PC-3 (cell line): Measurements from ENCODE around the gene FXYD3. TPM values are rescaled to one million over a fixed set of nuclear protein-coding genes. Genes with fewer than 3 reads are reported as not detected.

ENCODE experiments used
- ATAC-seq: fragments of 200-7000 bp; cut with Tn5 transposase; 2 replicates; pipeline ENCODE4 v1.9.1; 2020; ENCODE audit warnings: mild to moderate bottlenecking, moderate library complexity
- BruUV-seq: library from RNA; stranded (reverse); fragments of 400-500 nt; replicated peaks from 2 replicates; lab custom pipeline; 2021; lab: Mats Ljungman, UMichigan
- CTCF ChIA-PET: fragments of 300-600 bp; sonication (Branson Sonifier 250); formaldehyde crosslinking; loops from one replicate; lab custom pipeline; 2022; ENCODE audit warnings: antibody characterized with exemption; lab: Charles Lee
- POLR2A ChIA-PET: fragments of 300-600 bp; sonication (Branson Sonifier 250); formaldehyde crosslinking; loops from one replicate; lab custom pipeline; 2022; ENCODE audit warnings: antibody characterized with exemption; ENCODE audit not compliant: unreplicated experiment; lab: Charles Lee
- DNase-seq: peaks from one replicate; pipeline ENCODE4 v3.0.0-alpha.2; 2015
- H2AFZ ChIP-seq: fragments of 300-600 bp; sonication (generic); 2 replicates; pipeline ENCODE4 v1.6.0; 2016; ENCODE audit warnings: antibody characterized with exemption, low read length
- H3F3A ChIP-seq: fragments of 300-600 bp; sonication (generic); one replicate; pipeline ENCODE4 v1.6.0; 2017; ENCODE audit warnings: antibody characterized with exemption, low read length, control low read depth, mild to moderate bottlenecking; ENCODE audit not compliant: unreplicated experiment
- H3K27ac ChIP-seq: fragments of 300-600 bp; sonication (generic); 2 replicates; pipeline ENCODE4 v1.5.1; 2016; ENCODE audit warnings: mild to moderate bottlenecking, low read length
- H3K27me3 ChIP-seq: fragments of 300-600 bp; sonication (generic); 2 replicates; pipeline ENCODE4 v1.6.1; 2016; ENCODE audit warnings: low read length, mixed read lengths
- H3K36me3 ChIP-seq: fragments of 300-600 bp; sonication (generic); 2 replicates; pipeline ENCODE4 v1.6.1; 2016; ENCODE audit warnings: low read depth, mixed run types, low read length, mixed read lengths
- H3K4me1 ChIP-seq: fragments of 300-600 bp; sonication (generic); 2 replicates; pipeline ENCODE4 v1.5.1; 2016; ENCODE audit warnings: low read length; ENCODE audit not compliant: insufficient read depth
- H3K4me2 ChIP-seq: fragments of 300-600 bp; sonication (generic); 2 replicates; pipeline ENCODE4 v1.6.0; 2016; ENCODE audit warnings: low read length
- H3K4me3 ChIP-seq: fragments of 300-600 bp; sonication (generic); 2 replicates; pipeline ENCODE4 v1.5.1; 2016; ENCODE audit warnings: mild to moderate bottlenecking, low read length, mixed read lengths
- H3K79me2 ChIP-seq: fragments of 300-600 bp; sonication (generic); 2 replicates; pipeline ENCODE4 v1.6.1; 2017; ENCODE audit warnings: low read length, mixed read lengths
- H3K9ac ChIP-seq: fragments of 300-600 bp; sonication (generic); 2 replicates; pipeline ENCODE4 v1.6.0; 2016; ENCODE audit warnings: mild to moderate bottlenecking, low read length
- H3K9me2 ChIP-seq: fragments of 300-600 bp; sonication (generic); replicated peaks from 2 replicates; pipeline ENCODE4 v1.6.1; 2016; ENCODE audit warnings: mixed run types, low read length, mixed read lengths
- H3K9me3 ChIP-seq: fragments of 300-600 bp; sonication (generic); 2 replicates; pipeline ENCODE4 v1.6.1; 2016; ENCODE audit warnings: low read length, mixed read lengths
- H4K20me1 ChIP-seq: fragments of 300-600 bp; sonication (generic); 2 replicates; pipeline ENCODE4 v1.6.1; 2016; ENCODE audit warnings: low read length, mixed read lengths
- CTCF ChIP-seq: fragments of 300-600 bp; sonication (generic); conservative IDR thresholded peaks from 2 replicates; pipeline ENCODE4 v1.5.1; 2017; ENCODE audit warnings: antibody characterized with exemption, low read depth, mild to moderate bottlenecking, low read length
- EZH2 ChIP-seq: fragments of 300-600 bp; sonication (generic); IDR thresholded peaks from one replicate; pipeline ENCODE4 v1.6.1; 2017; ENCODE audit warnings: antibody characterized with exemption, mild to moderate bottlenecking, low read length; ENCODE audit not compliant: unreplicated experiment
- EZH2phosphoT487 ChIP-seq: fragments of 300-600 bp; sonication (generic); IDR thresholded peaks from 2 replicates; pipeline ENCODE4 v1.6.1; 2018; ENCODE audit warnings: mild to moderate bottlenecking, antibody characterized with exemption, low read length, borderline replicate concordance
- intact Hi-C: fragments of 100-400 bp; cut with micrococcal nuclease; formaldehyde crosslinking; loops from 2 replicates; pipeline ENCODE4 v1.9.0; 2023
- total RNA-seq: library from RNA; depleted of rRNA; stranded (reverse); fragments of >200 nt; gene quantifications from 2 replicates; pipeline ENCODE4 v1.2.3, GENCODE V29; 2014

The FXYD3 gene
- total RNA-seq, 1 experiment from 2014 or later, result 61.6 TPM

- Histone ChIP-seq H3K27me3 (no peaks in the 10 kb centered on the region), H3K4me1 (peaks cover under 1% of the 10 kb centered on the region; the same call in 1 of the 2 replicates), H3K9me3 (no peaks in the 10 kb centered on the region), H3F3A (no peaks in the 10 kb centered on the region), H3K9ac (no peak overlapping the region), H3K36me3 (no peaks in the 10 kb centered on the region), H3K27ac (no peak overlapping the region), H3K9me2 (no peaks in the 10 kb centered on the region), H3K79me2 (no peaks in the 10 kb centered on the region), H3K4me2 (no peak overlapping the region), H3K4me3 (no peak overlapping the region), H4K20me1 (no peaks in the 10 kb centered on the region), H2AFZ (no peak overlapping the region)
- TF ChIP-seq EZH2, result no peak
- ChIA-PET CTCF (no interaction called here), POLR2A (no interaction called here)
- DNase-seq (no peak), ATAC-seq (no peak)
- BruUV-seq, result no TSS peak
- intact Hi-C loops, result no loop called here
Observed at GRCh38 chr19:35073941-35074340, 41.7 kb upstream of the FXYD3 start.

DNA sequence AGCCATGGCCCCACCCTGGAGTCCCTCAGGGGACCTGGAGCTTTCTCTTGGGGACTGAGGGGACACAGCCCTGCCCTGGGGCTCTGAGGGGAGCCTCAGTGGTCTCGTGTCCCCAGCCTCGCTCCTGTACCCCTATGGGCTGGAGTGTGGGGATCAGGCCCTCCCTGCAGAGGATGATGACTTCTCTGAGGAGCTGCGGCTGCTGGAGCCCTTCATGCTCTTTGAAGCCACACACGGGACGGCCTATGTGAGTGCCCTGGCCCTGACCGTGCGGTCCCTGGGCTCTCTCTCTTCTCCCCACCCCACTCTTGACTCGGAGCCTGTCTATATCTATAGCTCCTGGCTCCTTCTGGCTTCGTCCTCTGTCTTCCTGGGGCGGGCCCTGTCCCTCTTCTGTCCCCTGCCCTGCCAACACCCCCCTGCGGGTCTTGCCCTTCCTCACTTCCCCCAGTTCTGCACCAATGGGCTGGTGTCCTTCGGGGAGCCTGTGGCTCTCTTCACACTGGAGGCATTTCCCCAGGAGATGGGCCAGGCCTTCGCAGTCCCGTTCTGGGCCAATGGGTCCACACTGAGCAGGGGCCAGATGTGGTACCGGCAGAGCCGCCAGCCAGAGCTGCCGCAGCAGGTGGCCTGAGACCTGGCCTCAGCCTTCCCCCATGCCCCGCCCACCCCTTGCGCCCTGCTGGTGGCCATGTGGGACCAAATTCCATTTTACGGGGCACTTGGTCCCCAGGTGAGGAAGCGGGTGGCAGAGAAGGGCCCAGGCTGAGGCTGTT is 41.0 kb upstream of the FXYD3 start:
- BruUV-seq, result no TSS peak
- H3K4me1 ChIP-seq, result no peaks in the 10 kb centered on the region
- H3K27me3 ChIP-seq, result no peaks in the 10 kb centered on the region
- DNase-seq, result no peak
- H3K27ac ChIP-seq, result no peak overlapping the region
- H3K9ac ChIP-seq, result no peak overlapping the region
- ChIA-PET CTCF (no interaction called here), POLR2A (no interaction called here)
- TF ChIP-seq EZH2phosphoT487 (no peak), EZH2 (no peak), CTCF (no peak)
- H2AFZ ChIP-seq, result no peak overlapping the region
- no peaks in the 10 kb centered on the region for H3F3A ChIP-seq
- no peaks in the 10 kb centered on the region for H3K79me2 ChIP-seq
- no peak for ATAC-seq
- no peaks in the 10 kb centered on the region for H3K36me3 ChIP-seq
- intact Hi-C loops, result no loop called here
- no peaks in the 10 kb centered on the region for H4K20me1 ChIP-seq
- no peaks in the 10 kb centered on the region for H3K9me3 ChIP-seq
- H3K9me2 ChIP-seq, result no peaks in the 10 kb centered on the region
- no peak overlapping the region for H3K4me3 ChIP-seq
- H3K4me2 ChIP-seq, result no peak overlapping the region

DNA sequence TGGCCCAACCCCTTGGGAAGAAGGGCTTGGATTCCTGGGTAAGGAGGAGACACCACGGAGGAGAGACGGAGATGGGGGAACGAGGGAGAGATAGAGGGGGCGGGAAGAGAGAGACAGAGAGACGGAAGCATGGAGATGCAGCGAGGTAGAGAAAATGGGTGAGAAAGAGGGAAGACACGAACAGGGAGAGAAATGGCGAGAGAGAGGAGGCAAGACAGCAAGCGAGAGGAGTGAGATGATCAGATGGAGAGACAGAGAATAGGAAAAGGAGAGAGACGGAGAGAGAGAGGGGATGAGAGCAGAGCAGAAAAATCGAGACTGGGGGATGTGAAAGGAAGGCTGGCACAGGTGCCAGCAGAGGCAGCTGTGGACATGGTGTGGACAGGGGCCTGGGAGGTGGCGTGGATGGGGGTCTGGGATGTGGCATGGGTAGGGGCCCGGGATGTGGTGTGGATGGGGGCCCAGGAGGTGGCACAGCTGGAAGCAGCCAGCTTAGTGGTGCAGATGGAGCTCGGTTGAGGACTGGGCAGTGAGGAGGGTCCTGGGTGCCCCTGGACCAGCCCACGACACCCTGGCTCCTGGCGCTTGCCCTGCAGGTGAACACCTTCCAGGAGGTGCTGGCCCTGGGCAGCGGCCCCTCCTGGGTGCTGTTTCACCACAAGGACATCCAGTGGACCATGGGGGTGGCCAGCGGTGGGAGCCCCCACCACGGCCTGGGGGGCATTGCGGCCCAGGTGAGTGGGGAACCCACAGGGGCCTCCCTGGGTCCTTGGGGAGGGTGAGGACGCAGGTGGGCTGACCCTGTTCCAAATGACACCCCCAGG is 40.2 kb upstream of the FXYD3 start:
- Histone ChIP-seq H3K9ac (no peak overlapping the region), H2AFZ (no peak overlapping the region), H3K27me3 (no peaks in the 10 kb centered on the region), H3K4me2 (no peak overlapping the region), H3K9me3 (no peaks in the 10 kb centered on the region), H3K9me2 (no peaks in the 10 kb centered on the region), H3K27ac (no peak overlapping the region), H3K79me2 (no peaks in the 10 kb centered on the region), H3F3A (no peaks in the 10 kb centered on the region), H3K4me1 (no peaks in the 10 kb centered on the region), H4K20me1 (no peaks in the 10 kb centered on the region), H3K36me3 (no peaks in the 10 kb centered on the region), H3K4me3 (no peak overlapping the region)
- intact Hi-C loops, result no loop called here
- ChIA-PET CTCF (no interaction called here), POLR2A (no interaction called here)
- DNase-seq (no peak), ATAC-seq (no peak)
- no peak for TF ChIP-seq CTCF
- TF ChIP-seq EZH2, result no peak
- no peak for TF ChIP-seq EZH2phosphoT487
- BruUV-seq, result no TSS peak
